ENCODE data around the gene SUB1. TPM values are rescaled to one million over a fixed set of nuclear protein-coding genes. Genes with fewer than 3 reads are reported as not detected.
"Not testable (repeated sequence)": the region's sequence is repeated elsewhere in the genome, so short reads cannot be mapped to it uniquely, and the experiment has no call there.

The SUB1 gene
- total RNA-seq: 213 and 237 TPM in 2 replicates

DNA sequence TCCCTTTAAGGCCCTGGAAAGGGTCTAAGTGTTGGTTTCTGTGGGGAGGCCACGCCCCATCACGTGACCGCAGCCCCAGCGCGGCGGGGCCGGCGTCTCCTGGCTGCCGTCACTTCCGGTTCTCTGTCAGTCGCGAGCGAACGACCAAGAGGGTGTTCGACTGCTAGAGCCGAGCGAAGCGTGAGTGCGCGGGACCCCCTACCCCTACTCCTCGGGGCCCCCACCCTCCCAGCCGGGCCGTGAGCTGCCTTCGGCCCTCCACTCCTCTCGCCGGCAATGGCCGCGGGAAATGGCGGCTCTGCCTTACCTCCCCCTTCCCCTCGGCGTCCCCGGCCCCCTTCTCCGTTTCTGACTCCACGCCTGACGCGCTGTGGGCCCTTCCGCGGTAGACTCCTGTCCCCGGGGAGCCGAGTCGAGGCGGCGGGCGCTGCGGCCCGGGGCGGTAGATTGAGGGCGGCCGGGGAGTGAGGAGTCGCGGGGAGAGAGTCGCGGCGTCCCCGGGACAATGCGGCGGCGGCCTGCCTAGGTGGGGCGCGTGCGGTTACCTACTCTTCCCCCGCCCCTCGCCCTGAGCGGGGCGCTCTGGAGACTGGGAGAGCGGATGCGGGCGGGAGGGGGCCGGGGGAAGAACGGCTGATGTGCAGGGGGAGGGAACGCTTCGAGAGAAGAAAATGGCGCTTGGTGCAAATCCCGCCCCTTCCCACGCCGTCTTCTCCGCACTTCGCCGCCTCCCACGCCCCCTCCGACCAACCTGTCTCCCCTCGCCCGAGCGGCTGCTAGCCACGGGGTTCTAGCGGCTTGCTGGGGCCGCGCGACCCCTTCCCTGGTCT is at the start of gene SUB1:
TSS of gene SUB1 (plus strand) at position 112 of the 830 bp plus-strand sequence. CDS start 2,956 bp downstream, outside the sequence.
- H3K27me3 Mint-ChIP-seq: no peaks in the 10 kb centered on the region
- POLR2A ChIA-PET: interaction anchor here (0.9 to 4.9 kb wide), 7 partner anchors 10 to 143 kb away, joined by 3 to 44 read pairs (median 19); partner anchors contain the start of gene ZFR

DNA sequence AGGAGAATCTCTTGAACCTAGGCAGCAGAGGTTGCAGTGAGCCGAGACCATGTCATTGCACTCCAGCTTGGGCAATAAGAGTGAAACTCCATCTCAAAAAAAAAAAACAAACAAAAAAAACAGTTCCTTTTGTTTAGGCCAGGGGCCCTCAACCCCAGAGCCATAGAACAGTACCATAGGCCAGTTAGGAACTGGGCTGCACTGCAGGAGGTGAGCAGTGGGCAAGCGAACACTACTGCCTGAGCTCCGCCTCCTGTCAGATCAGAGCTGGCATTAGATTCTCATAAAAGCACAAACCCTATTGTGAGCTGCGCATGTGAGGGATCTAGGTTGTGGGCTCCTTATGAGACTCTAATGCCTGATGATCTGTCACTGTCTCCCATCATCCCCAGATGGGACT is 49.1 kb upstream of the SUB1 start:
- no peak for DNase-seq
- Mint-ChIP-seq H3K36me3 (ENCODE audit: low read depth) (no peaks in the 10 kb centered on the region), H3K4me3 (no peak overlapping the region), H3K27ac (peak overlapping the region; percentile 30), H3K4me1 (peaks cover 73% of the 10 kb centered on the region), H3K9me3 (no peaks in the 10 kb centered on the region), H3K27me3 (no peaks in the 10 kb centered on the region)
- no peak for ATAC-seq (ENCODE audit: low read depth)
- ChIA-PET POLR2A (no interaction called here), CTCF (interaction anchor here (1.0 to 3.5 kb wide), 2 partner anchors 47 to 54 kb away, joined by 3 to 18 read pairs; no protein-coding TSS in a partner anchor)
- intact Hi-C loops (cut with micrococcal nuclease): loop anchor here (5.0 kb wide), 1 partner anchor 49 kb away; no protein-coding TSS in a partner anchor
- TF ChIP-seq, protein P1, sequence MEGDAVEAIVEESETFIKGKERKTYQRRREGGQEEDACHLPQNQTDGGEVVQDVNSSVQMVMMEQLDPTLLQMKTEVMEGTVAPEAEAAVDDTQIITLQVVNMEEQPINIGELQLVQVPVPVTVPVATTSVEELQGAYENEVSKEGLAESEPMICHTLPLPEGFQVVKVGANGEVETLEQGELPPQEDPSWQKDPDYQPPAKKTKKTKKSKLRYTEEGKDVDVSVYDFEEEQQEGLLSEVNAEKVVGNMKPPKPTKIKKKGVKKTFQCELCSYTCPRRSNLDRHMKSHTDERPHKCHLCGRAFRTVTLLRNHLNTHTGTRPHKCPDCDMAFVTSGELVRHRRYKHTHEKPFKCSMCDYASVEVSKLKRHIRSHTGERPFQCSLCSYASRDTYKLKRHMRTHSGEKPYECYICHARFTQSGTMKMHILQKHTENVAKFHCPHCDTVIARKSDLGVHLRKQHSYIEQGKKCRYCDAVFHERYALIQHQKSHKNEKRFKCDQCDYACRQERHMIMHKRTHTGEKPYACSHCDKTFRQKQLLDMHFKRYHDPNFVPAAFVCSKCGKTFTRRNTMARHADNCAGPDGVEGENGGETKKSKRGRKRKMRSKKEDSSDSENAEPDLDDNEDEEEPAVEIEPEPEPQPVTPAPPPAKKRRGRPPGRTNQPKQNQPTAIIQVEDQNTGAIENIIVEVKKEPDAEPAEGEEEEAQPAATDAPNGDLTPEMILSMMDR (IDR thresholded peaks at IDR 0.05): no peak

More for the DNA sequence above, at the start of gene SUB1:
- Mint-ChIP-seq H3K4me3 (peak within 1 kb of the TSS; percentile 91), H3K9me3 (no peaks in the 10 kb centered on the region), H3K27ac (peak within 1 kb of the TSS; percentile 95), H3K4me1 (peaks cover 85% of the 10 kb centered on the region), H3K36me3 (ENCODE audit: low read depth) (peaks cover 26% of the 10 kb centered on the region)
- intact Hi-C loops (cut with micrococcal nuclease): loop anchor here (1.0 to 5.0 kb wide), 9 partner anchors 47 to 1422 kb away; partner anchors contain the start of genes AMACR, C5orf22, DROSHA and GOLPH3
- DNase-seq: peak; percentile 88
- TF ChIP-seq, protein P1 (IDR thresholded peaks at IDR 0.05): no peak
- ATAC-seq (ENCODE audit: low read depth): peak; percentile 60
- CTCF ChIA-PET: interaction anchor here (1.3 to 8.4 kb wide), 2 partner anchors 95 to 98 kb away, joined by 5 to 366 read pairs; no protein-coding TSS in a partner anchor

DNA sequence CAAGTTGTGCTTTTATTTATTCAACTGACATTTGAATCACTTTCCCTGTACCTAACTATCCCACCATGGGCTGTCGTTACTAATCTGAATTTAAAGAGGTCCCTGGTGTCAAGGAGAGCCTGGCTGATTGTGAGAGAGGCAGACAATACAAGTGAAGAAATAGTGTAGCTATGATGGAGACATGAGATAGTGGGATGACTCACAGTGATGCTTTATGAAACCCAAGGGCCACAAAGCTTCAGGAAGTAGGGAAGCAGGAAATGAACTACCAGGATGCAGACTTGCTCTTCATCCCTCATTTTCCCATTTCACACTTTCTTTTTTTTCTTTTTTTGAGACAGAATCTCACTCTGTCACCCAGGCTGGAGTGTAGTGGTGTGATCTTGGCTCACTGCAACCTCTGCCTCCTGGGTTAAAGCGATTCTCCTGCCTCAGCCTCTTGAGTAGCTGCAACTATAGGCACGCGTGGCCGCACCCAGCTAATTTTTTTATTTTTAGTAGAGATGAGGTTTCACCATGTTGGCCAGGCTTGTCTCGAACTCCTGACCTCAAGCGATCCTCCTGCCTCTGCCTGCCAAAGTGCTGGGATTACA is 47.8 kb upstream of the SUB1 start:
- not testable (repeated sequence) for H3K27me3 Mint-ChIP-seq; DNase-seq; H3K9me3 Mint-ChIP-seq; H3K36me3 Mint-ChIP-seq (ENCODE audit: low read depth)
- H3K27ac Mint-ChIP-seq: peak overlapping the region; percentile 81
- ChIA-PET POLR2A (interaction anchor here (0.6 to 2.5 kb wide), 4 partner anchors 20 to 55 kb away, joined by 3 to 32 read pairs (median 4); partner anchors contain the start of gene SUB1), CTCF (interaction anchor here (0.9 to 3.5 kb wide), 3 partner anchors 45 to 75 kb away, joined by 3 to 18 read pairs (median 5); no protein-coding TSS in a partner anchor)
- peak overlapping the region; percentile 56 for H3K4me3 Mint-ChIP-seq
- peak; percentile 21 for ATAC-seq (ENCODE audit: low read depth)
- intact Hi-C loops (cut with micrococcal nuclease): loop anchor here (1.0 to 5.0 kb wide), 5 partner anchors 17 to 50 kb away; no protein-coding TSS in a partner anchor
- peaks cover 69% of the 10 kb centered on the region for H3K4me1 Mint-ChIP-seq

DNA sequence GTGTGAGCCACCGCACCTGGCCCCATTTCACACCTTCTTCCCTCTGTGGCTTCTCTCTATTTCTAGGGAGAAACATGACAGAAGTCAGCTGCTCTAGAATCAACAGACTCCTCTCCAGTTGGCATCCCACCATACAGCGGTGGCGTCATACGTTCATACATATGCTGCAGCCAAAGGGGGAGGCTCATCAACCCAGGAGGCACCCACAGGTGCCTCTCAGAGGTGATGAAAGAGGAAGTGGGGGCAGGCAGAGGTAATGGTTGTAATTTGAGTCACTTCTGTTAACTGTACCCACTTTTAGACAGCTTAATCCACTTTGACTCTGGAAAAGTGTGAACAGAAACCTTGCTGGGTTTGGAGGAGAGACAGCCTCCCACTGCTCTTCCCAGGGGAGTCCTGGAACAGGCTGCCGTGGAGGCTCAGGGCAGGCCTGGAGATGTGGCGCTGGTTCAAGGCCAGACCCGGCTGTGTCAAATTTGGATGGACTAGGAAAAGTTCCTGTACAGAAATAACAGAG is 47.3 kb upstream of the SUB1 start:
- Mint-ChIP-seq H3K27ac (peak overlapping the region; percentile 81), H3K27me3 (no peaks in the 10 kb centered on the region), H3K36me3 (ENCODE audit: low read depth) (no peaks in the 10 kb centered on the region), H3K4me3 (peak overlapping the region; percentile 56), H3K4me1 (peaks cover 70% of the 10 kb centered on the region), H3K9me3 (no peaks in the 10 kb centered on the region)
- peak; percentile 93 for ATAC-seq (ENCODE audit: low read depth)
- TF ChIP-seq, protein P1 (IDR thresholded peaks at IDR 0.05): no peak
- POLR2A ChIA-PET: interaction anchor here (0.9 to 2.5 kb wide), 5 partner anchors 20 to 52 kb away, joined by 3 to 32 read pairs (median 4); partner anchors contain the start of gene SUB1
- DNase-seq: peak; percentile 33
- CTCF ChIA-PET: interaction anchor here (1.8 to 3.5 kb wide), 2 partner anchors 45 to 52 kb away, joined by 5 to 18 read pairs; no protein-coding TSS in a partner anchor
- intact Hi-C loops (cut with micrococcal nuclease): loop anchor here (1.0 to 5.0 kb wide), 4 partner anchors 17 to 51 kb away; no protein-coding TSS in a partner anchor
